Measurements from ENCODE around the gene CIBAR2. TPM values are rescaled to one million over a fixed set of nuclear protein-coding genes. Genes with fewer than 3 reads are reported as not detected.

The CIBAR2 gene
- total RNA-seq, 1 experiment from 2014 or later: not detected

GRCh38 chr16:85055493-85056210 lies 56.6 kb downstream of the CIBAR2 start:
- no peaks in the 10 kb centered on the region for H3K27me3 ChIP-seq (ENCODE audit: insufficient read depth, low read length)
- H3K23ac ChIP-seq (ENCODE audit: insufficient read length, low read depth, low read length): no peak overlapping the region
- H3K4me1 ChIP-seq (ENCODE audit: insufficient read depth, low read length): no peaks in the 10 kb centered on the region
- no peak overlapping the region for H3K14ac ChIP-seq (ENCODE audit: insufficient read depth, low read length)
- no peak overlapping the region for H3K4me2 ChIP-seq (ENCODE audit: insufficient read depth, insufficient read length, low read length)
- no peak overlapping the region for H3K18ac ChIP-seq (ENCODE audit: insufficient read length, low read depth, low read length)
- H4K8ac ChIP-seq (replicated peaks; ENCODE audit: insufficient read length, low read depth, low read length): no peak overlapping the region
- H3K56ac ChIP-seq (ENCODE audit: insufficient read length, low read depth, low read length): no peak overlapping the region
- H3K4ac ChIP-seq (ENCODE audit: low read depth, low read length): no peak overlapping the region
- no CpG with 5 or more reads among the region's 14 CpGs for WGBS (ENCODE audit: extremely low coverage, insufficient read length, low lambda C conversion rate)
- H3K79me2 ChIP-seq (ENCODE audit: insufficient read depth, low read length): no peaks in the 10 kb centered on the region
- H2BK12ac ChIP-seq (ENCODE audit: insufficient read length, low read depth, low read length): no peak overlapping the region
- no peaks in the 10 kb centered on the region; a peak in 1 of 7 replicates for H3K36me3 Mint-ChIP-seq (ENCODE audit: insufficient read depth in 1 of 3, low read depth in 3 of 3)
- no peaks in the 10 kb centered on the region for H3K23me2 ChIP-seq (ENCODE audit: insufficient read length, low read depth, low read length, poor library complexity, severe bottlenecking)
- H4K20me1 ChIP-seq (ENCODE audit: control insufficient read depth, insufficient read depth, insufficient read length): no peaks in the 10 kb centered on the region
- H3K9me3 ChIP-seq (ENCODE audit: control insufficient read depth, low read depth, low read length): no peaks in the 10 kb centered on the region
- no peak overlapping the region for H4K91ac ChIP-seq (ENCODE audit: insufficient read length, low read depth, low read length)
- H3T11ph ChIP-seq (ENCODE audit: low read length): no peak overlapping the region
- H3K9ac ChIP-seq (ENCODE audit: extremely low read depth, insufficient read length, low read length): no peak overlapping the region
- DNase-seq: no peak
- H2BK120ac ChIP-seq (ENCODE audit: low read depth, low read length, poor library complexity, severe bottlenecking): no peak overlapping the region
- TF ChIP-seq CTCF (conservative IDR thresholded peaks at IDR 0.05): no peak
- no peak overlapping the region for H2AK5ac ChIP-seq (ENCODE audit: insufficient read length, low read length)
- no peak overlapping the region for H2BK5ac ChIP-seq (ENCODE audit: insufficient read length, low read length)
- no peak overlapping the region for H3K27ac ChIP-seq (ENCODE audit: insufficient read length, low read depth, low read length)
- peaks cover 11 to 19% of the 10 kb centered on the region in 2 experiments for H3K4me1 Mint-ChIP-seq
- H3K27me3 Mint-ChIP-seq (ENCODE audit: low read depth): peaks cover 19% of the 10 kb centered on the region
- no peak overlapping the region for H4K5ac ChIP-seq (ENCODE audit: insufficient read length, low read depth, low read length)
- no peak overlapping the region for H3K4me3 Mint-ChIP-seq
- H3K27ac Mint-ChIP-seq: 0 out of 7 replicates have a peak overlapping the region, but pooled peaks of 1 of the 3 experiments have one; percentile 18
- H3K79me1 ChIP-seq (ENCODE audit: insufficient read depth, low read depth, low read length, poor library complexity, severe bottlenecking): no peaks in the 10 kb centered on the region
- H2BK20ac ChIP-seq (ENCODE audit: low read depth, low read length, poor library complexity, severe bottlenecking): no peak overlapping the region
- H3K9me3 Mint-ChIP-seq: no peaks in the 10 kb centered on the region
- no peak overlapping the region for H2BK15ac ChIP-seq (ENCODE audit: low read depth, low read length)
- no peak overlapping the region for H2AFZ ChIP-seq (ENCODE audit: low read length)

Data from H9 (cell line).